ENCODE results near the gene ANKRD63.

GRCh38 chr15:40274350-40275274 lies 8.3 kb downstream of the ANKRD63 start:
- TF ChIP-seq, protein P1, sequence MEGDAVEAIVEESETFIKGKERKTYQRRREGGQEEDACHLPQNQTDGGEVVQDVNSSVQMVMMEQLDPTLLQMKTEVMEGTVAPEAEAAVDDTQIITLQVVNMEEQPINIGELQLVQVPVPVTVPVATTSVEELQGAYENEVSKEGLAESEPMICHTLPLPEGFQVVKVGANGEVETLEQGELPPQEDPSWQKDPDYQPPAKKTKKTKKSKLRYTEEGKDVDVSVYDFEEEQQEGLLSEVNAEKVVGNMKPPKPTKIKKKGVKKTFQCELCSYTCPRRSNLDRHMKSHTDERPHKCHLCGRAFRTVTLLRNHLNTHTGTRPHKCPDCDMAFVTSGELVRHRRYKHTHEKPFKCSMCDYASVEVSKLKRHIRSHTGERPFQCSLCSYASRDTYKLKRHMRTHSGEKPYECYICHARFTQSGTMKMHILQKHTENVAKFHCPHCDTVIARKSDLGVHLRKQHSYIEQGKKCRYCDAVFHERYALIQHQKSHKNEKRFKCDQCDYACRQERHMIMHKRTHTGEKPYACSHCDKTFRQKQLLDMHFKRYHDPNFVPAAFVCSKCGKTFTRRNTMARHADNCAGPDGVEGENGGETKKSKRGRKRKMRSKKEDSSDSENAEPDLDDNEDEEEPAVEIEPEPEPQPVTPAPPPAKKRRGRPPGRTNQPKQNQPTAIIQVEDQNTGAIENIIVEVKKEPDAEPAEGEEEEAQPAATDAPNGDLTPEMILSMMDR (IDR thresholded peaks at IDR 0.05) = peak in 6 of 7 experiments; percentile 49 to 100 (median 100)
- TF ChIP-seq POLR2A (IDR thresholded peaks at IDR 0.05) (no peak), POLR2AphosphoS5 (IDR thresholded peaks at IDR 0.05) (peak; percentile 10 to 75 (median 46)), EP300 (IDR thresholded peaks at IDR 0.05) (no peak)
